Measurements from ENCODE around the gene KCTD12.

DNA sequence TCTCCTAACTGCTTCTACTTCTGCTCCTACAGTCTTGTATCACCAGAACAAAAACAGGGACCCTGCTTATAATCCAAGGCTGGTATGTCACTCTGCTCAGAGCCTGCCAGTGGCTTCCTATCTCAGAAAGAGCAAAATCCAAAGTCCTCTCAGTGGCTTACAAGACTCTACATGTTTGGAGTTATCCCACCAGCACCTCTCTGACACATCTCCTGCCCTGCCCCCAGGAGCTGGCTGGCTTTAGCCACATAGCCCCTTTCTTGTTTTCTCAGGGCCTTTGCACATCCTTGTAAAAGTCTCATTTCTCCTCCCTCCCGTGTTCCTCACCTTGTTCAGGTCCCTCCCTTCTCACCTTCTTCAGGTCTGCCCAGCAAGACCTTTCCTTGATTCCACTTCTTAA is 2.2 kb upstream of the KCTD12 start:
- TF ChIP-seq POLR2A (IDR thresholded peaks at IDR 0.05): no peak
- TF ChIP-seq, protein P1, sequence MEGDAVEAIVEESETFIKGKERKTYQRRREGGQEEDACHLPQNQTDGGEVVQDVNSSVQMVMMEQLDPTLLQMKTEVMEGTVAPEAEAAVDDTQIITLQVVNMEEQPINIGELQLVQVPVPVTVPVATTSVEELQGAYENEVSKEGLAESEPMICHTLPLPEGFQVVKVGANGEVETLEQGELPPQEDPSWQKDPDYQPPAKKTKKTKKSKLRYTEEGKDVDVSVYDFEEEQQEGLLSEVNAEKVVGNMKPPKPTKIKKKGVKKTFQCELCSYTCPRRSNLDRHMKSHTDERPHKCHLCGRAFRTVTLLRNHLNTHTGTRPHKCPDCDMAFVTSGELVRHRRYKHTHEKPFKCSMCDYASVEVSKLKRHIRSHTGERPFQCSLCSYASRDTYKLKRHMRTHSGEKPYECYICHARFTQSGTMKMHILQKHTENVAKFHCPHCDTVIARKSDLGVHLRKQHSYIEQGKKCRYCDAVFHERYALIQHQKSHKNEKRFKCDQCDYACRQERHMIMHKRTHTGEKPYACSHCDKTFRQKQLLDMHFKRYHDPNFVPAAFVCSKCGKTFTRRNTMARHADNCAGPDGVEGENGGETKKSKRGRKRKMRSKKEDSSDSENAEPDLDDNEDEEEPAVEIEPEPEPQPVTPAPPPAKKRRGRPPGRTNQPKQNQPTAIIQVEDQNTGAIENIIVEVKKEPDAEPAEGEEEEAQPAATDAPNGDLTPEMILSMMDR (IDR thresholded peaks at IDR 0.05): no peak
